ENCODE measurements around the gene CEP41.

Gene CEP41

DNA sequence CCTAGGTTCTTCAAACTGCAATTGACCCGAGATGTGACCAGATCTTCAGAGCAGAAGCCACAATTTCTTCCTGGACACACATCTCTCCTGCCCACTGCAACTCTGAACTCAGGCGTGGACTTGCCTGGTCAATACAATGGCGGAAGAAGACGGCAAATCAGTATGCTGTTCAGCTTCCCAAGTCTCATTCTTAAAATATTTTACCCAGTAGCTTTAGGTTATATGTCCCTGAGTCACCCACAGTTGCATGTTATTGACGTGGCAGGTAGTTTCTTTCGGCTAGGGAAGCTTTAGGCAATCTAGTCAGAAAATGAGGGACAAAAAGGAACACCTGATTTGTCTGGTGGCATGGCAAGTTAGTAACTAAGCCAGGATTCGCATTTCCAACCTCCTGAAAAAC lies 22.5 kb downstream of the CEP41 start:
- DNase-seq (ENCODE audit: low read depth), result no peak

DNA sequence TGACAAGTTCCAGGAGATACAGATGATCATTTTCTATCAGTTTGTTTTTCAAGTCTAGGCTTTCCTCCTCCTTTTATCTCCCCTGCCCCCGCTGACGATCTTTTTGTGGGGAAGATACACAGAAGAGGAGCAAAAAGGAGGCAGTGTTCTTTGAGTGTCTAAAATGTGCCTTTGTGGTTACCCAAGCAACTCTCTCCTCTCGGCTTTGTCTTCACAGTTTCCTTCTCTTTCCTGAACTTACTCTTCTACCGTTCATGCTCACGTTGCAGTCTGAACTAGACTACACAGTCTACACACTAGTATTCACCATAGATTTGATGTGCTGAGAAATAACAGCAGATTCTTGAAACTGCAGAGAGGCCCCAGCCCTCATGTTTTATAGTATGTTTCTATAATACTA lies 23.6 kb downstream of the CEP41 start:
- DNase-seq (ENCODE audit: low read depth), result no peak

DNA sequence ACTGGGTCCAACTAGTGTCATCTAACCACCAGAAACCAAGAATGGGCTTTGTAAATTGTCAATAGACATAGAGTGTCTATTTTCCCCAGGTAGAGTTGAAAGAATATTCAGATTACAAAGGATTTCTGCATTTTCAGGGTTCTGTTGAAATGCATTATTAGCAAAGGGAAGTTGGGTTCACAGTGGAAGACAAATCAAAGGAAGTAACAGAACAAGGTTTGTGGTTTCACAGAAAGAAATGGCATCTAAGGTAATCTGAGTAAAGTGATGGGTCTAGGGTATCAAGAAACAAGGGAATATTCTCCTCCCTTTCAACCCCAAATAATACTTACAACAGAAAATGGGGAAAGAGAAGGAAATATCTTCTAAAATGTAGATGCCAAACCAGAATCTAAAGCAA lies 25.8 kb downstream of the CEP41 start:
- no peak for DNase-seq (ENCODE audit: low read depth)

DNA sequence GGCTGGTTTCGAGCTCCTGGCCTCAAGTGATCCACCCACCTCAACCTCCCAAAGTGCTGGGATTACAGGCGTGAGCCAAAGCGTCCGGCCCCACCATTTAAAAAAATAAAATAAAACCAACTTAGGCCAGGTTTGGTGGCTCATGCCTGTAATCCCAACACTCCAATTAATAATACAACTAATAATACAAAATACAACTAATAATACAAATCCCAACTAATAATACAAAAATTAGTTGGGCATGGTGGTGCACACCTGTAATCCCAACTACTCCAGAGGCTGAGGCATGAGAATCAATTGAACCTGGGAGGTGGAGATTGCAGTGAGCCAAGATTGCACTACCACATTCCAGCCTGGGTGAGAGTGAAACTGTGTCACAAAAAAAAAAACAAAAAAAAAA lies 27.6 kb downstream of the CEP41 start:
- no peak for DNase-seq (ENCODE audit: low read depth)

DNA sequence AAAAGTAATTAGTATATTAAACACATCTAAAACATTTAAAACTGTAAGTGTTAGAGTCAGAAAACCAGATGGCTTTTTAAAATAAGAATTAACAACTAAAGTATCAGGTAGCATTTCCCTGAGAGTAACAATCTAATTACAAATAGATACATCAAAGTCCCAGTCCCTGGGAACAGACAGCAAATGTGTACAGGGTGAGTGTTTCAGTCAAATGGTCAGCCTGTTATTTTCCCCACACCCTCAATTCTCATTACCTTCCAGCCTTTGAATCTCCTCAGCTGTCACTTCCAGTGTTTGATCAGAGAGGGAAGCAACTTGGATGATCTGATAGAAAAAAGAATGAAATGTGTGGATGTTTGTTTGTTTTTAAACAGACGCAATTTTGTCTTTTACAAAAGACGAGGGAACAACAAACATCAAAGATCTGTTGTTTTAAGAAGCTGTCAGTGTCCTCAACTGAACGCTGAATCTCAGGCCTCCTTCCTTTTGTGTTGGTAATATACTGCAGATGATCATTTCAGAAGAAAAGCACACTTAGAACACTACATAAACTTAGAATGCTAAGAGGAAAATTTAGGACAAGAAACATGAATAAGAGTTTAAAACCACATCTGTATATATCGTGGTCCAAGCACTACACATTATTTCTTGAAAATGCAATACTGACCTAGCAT lies 29.8 kb downstream of the CEP41 start:
- no peak for DNase-seq (ENCODE audit: low read depth)

DNA sequence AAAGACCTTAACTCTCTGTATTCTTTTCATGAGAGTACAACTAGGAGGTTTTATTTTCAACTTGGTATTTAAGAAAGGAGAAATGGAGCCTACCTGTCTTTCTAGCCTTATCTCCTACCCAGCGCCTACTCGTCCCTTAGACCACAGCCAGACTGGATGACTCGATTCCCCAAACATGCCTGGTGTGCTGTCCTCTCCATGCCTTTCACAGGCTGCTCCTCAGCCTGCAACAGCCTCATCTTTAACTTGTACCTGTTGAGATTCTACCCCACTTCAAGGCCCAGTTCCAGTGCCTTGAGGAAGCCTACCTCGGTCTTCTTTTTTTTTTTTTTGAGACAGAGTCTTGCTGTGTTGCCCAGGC lies 31.1 kb downstream of the CEP41 start:
- no peak for DNase-seq (ENCODE audit: low read depth)

DNA sequence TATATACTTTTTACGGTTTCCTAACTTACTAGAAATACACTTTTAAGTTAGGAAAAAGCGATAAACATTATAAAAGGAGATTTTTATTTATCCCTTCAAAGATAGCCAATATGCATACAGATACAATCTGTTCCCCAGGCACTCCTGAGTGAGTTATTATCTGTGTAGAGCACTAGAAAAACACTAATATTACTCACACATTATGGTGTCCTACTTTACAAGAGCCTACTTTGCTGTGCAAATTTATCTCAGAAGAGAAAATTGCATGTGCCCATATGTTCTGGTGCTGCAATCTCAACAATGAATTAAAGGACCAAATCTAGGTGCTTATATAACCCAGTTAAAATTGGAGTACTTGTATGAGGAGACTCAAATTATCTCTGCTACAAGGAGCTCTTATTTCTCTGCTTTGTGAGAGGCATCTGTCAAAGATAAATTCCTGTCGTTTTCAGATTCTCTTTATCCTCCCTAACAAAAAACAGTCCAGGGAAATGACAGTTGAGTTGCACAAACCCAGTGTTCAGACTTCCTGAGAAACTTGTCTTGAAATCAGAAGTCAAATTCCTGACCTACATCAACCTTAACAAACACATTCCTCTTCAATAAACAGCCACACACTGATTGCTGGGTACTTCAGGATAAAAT lies 31.6 kb downstream of the CEP41 start:
- DNase-seq (ENCODE audit: low read depth), result no peak

DNA sequence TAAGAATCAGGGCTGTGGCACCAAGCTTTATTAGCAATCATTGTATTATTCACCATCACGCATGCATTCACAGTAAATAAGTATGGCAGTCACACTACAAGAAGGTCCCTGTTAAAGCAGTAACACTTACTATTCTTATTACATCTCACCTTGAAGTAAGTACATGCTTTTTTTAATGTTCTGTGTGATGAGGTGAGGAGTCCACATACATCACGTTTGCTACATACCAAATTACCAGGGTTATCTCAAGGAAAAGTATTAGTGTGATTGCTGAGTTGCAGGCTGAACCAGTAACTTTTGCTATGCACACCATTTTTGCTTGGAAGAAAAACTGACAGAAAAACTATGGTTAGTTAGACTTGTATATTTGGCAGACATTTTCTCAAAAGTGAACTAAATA lies 35.8 kb downstream of the CEP41 start:
- DNase-seq (ENCODE audit: low read depth), result no peak

DNA sequence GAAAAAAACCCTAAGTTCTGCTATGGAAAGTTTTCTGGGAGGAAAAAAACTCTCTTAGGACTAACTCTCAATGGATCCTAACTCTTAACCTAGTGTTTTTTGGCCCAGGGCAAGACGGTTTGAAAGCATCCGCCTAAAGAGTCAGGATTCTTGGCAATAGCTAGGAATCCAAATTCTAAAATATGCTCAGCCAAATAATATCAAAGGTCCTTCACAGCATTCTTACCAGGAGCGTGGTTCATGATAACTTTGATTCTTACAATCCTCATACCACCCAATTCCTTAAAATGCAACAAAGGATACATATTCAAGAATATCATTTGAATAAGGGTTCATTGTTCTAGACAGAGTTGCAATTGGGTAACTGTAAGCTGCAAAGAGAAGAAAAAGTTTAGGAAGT lies 39.2 kb downstream of the CEP41 start:
- DNase-seq (ENCODE audit: low read depth), result no peak

DNA sequence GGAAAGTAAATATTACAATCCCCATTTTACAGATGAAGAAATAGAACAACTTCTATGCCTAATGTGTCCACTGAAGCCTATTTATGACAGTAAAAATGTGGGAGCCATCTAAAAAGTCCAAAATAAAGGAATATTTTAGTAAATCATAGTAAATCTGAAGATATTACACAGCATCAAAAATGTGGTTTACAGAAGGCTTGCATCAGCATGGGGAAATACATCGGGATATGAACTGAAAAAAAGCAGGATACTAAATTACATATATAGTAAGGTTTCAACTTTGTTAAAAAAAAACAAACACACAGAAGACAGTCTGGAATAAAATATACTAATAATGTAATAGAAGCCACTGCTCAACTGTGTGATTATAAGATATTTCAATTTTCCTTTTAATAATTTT lies 39.7 kb downstream of the CEP41 start:
- DNase-seq (ENCODE audit: low read depth), result no peak

DNA sequence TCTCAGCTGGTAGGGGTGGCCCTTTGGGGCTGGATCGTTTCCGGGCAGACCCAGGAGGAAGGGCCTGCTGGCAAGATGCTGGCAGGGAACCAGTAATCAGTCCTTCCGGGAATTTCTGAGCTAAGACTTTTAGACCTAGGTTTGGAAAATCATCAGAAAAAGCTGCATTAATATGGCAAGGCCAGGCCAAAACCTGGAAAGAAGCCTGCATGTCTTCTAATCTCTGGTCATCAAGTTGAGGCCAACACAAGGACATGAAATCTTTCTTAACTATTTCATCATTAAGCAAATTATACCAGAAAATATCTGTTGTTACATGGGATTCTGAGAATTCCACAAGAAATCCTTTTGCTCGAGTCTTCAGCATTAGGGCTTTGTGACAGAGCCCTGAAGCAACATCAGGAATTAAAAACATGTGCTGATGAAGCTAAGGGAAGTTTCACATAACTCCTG lies 40.7 kb downstream of the CEP41 start:
- no peak for DNase-seq (ENCODE audit: low read depth)

DNA sequence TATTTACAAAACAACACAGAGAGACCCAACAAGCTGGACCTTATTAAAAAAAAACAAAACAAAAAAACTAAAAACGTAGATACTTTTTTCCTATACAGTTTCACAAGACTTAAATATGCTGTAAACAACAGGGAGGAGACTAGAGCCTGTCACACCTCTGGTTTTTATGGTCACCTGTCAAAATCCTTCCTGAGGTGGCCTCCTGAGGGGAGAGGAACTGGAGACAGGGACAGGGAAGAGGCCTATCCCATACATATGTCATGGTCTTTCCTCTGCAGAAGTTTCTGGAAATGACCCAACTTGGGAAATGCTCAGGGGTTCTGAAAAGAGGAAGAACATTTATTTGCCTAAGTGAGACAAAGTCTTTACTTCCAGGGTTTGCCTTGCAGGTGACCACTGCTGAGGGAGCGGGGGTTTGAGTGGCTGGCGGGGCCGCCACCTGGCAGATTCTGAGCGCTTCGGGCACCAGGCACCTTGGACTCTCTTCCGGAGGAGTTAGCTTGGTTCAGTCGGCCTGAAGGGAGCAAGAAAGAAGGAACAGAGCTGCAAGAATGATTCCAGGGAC lies 42.2 kb downstream of the CEP41 start:
- DNase-seq (ENCODE audit: low read depth), result no peak

DNA sequence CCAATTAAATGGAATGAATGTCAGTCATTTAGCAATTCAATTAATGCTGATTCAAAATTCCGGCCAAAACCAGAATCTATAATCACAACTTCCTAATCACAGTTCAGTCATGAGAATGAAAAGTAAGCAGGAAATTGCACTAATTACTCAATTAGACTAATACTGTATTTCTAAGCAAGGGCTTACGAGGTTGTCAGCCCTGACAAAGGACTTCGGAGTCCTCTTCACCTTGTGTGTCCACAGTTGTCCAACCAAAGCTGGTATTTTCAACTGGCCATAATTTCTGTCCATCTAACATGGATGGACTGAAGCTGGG lies 43.1 kb downstream of the CEP41 start:
- DNase-seq (ENCODE audit: low read depth), result no peak

DNA sequence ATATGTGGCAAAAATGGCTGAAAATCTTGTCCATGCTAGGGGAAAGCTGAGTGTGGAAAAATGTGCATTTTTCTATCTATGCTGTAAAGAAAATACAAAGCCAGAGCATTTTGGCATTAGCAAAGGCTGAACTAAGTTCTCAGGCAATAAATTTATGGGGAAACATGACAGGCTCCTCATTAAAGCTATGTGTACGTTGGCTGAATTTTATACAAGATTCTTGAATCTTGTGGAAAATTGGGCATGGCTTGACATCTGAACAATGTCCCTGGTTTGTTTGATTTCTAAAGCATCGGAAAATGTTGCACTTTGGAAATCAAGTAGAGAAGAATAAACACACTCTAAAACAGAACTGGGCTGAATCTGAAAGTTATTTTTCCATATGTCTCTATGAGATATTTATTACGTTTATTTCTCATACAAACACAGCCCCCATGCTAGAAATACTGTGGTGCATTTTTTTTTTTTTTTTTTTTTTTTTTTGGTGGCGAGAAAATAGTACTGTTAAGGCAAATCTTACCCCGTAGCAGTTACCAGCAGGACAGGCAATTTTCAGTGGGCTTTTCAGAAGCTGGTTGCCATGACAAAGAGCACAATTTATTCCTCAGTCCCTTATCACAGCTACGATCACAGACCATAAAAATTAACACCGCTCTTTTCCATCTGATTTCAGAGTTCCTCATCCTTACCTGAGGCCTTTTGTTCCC lies 43.6 kb downstream of the CEP41 start:
- no peak for DNase-seq (ENCODE audit: low read depth)

DNA sequence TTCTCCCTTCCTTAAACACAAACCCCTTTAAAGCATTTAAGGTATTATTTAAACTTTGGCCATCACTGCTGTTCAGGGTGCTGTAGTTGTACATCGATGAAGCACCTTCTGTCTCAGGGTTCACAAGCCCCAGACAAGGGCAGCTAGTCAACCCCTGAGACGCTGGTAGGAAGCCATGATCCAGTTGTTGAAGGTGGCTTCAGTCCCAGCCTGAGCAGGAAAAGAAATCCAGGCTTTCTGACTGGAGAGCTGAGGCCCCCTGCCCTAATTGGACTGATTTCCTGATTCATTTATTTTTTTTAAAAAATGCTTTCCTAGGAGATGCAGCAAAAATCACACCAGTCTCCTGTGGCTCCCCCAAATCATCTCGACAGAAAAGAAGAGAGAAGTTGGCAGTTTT lies 44.7 kb downstream of the CEP41 start:
- no peak for DNase-seq (ENCODE audit: low read depth)

DNA sequence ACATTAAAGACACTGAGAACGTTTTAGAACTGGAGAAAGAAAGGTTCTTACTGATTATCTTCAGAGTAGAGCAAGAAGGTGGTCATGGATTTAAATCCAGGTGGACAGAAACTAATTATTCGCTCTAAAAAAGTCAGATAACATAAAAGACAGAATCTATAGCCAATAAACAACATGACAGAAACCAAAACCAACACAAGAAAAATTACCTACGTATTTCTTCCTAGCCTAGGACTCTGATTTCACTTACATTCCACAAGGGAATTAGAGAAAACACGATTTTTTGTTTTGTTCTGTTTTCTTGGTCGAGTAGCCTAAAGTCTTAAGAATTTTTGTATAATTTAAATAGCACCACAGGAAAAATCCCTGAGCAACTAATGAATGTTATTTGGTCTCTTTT lies 45.4 kb downstream of the CEP41 start:
- no peak for DNase-seq (ENCODE audit: low read depth)

DNA sequence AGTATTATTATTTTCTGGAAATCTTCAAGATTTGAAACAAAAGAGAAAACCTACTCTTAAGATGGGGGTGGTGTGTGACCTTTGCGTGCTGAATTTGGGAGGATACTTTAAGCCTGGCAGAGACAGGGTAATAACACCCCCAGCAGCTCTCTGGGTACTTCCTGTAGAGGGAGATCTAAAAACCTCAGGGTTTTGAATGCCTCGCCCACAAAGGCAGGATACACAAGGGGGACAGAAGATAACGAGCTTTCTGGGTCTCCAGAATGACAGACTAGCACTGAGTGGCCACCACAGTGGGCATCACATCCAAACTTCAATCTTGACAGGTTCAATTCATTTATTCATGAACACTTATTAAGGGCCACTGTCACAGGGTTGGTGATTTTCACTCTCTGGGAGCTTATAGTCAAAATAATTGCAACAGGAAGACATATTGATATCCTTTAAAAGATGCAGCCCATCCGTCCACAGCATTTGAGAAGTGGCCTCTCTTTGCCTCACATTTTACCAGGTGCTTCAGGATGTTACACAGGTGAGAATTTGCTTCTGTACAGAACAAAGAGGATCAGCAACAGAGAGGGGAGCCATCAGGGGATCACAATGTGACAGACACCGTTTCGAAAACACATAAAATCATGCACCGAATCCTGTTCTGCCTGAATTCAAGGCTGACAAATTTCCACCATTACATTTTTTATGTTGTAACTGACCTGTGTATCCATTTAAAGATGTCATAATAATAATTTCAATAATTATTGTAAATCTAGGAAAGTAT lies 46.2 kb downstream of the CEP41 start:
- no peak for DNase-seq (ENCODE audit: low read depth)

DNA sequence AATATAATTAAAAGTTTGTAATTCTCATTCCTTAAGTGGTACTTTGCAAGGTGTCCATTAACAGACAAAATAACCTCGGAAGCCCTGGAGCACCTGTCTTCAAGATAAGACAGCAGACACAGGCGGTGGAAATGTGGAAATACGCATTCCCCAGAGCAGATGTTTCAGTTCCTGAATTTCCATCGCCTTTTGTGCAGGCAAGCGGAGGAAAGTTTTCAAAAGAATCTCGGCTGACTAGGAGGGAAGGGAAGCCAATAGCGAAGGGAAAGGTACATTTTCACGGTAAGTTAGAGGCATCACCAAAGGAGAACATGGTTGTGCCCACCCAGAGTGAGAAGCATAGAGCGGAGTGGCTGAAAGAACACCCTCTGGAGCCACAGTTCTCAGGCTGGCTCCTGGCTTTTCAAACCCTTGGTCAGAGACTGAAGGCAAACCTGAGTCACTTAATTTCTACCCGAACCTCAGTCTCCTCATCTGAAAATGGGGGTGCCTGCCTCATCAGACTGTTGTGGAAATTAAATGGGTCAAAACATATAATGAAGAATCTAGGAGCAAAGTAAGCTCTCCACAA lies 46.9 kb downstream of the CEP41 start:
- no peak for DNase-seq (ENCODE audit: low read depth)

DNA sequence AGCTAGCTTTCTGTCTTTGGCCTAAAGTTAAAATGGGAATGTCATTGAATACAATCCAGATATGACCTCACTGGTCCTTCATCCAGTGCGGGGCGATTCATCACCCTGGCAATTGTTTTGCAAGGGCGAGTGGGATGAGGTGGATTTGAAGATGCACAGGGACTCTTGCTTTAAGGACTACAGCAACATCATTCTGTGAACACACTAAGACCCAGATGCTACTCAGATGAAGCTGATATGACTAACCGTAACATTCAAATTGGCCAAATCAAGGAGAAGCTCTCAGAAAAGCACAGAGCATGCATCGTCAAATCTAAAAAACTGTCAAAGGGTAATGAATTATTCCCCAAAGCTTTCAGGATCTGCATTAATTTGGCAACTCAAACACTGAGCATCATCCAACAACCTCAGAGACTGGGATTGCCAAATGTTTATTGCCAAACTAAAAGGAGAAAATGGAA lies 47.7 kb downstream of the CEP41 start:
- no peak for DNase-seq (ENCODE audit: low read depth)

DNA sequence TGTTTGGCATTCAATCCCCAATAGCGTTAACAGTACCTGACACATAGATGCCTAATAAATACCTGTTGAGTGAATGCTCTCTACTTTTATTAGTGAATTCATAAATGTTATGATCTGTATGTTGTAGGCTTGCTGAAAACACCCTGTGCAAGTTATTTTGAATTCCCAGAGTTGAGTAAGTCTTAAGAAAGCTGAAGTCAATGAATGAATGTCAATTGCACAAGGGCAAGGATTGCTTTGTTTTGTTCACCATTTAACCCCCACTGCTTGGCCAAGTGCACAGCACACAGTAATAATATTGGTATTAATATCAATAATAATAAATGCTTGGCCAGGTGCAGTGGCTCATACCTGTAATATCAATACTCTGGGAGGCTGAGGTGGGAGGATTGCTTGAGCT lies 50.3 kb downstream of the CEP41 start:
- DNase-seq (ENCODE audit: low read depth), result no peak

DNA sequence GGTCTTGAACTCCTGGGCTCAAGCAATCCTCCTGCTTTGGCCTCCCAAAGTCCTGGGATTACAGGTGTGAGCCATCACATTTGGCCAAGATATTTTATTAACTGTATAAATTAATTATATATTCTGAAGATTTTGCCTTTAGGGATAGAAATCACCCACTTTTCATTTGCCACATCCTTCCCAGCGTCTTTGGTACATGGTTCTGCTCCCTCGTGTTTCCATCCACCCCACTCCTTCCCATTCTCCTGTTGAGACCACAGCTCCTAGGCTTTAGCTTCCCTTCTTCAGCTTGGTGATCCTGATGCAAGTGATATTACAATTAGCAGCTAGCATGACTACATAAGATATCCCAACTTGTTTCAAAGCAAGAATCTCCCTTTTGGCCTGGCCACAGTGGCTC lies 52.1 kb downstream of the CEP41 start:
- no peak for DNase-seq (ENCODE audit: low read depth)

All from activated T-helper 9 cell treated with anti-CD3 and anti-CD28 coated beads, Interleukin-2, amount 50 U/mL, for 16 hours (primary cell).